GM18511 (cell line): ENCODE results near the gene DRC7.
"Not testable (repeated sequence)": the region's sequence is repeated elsewhere in the genome, so short reads cannot be mapped to it uniquely, and the experiment has no call there.

Experiments
- ATAC-seq: cut with Tn5 transposase; IDR thresholded peaks from one replicate; pipeline ENCODE4 v1.9.1; 2021; ENCODE audit warnings: mild to moderate bottlenecking, moderate library complexity; ENCODE audit not compliant: unreplicated experiment

DRC7 gene

DNA sequence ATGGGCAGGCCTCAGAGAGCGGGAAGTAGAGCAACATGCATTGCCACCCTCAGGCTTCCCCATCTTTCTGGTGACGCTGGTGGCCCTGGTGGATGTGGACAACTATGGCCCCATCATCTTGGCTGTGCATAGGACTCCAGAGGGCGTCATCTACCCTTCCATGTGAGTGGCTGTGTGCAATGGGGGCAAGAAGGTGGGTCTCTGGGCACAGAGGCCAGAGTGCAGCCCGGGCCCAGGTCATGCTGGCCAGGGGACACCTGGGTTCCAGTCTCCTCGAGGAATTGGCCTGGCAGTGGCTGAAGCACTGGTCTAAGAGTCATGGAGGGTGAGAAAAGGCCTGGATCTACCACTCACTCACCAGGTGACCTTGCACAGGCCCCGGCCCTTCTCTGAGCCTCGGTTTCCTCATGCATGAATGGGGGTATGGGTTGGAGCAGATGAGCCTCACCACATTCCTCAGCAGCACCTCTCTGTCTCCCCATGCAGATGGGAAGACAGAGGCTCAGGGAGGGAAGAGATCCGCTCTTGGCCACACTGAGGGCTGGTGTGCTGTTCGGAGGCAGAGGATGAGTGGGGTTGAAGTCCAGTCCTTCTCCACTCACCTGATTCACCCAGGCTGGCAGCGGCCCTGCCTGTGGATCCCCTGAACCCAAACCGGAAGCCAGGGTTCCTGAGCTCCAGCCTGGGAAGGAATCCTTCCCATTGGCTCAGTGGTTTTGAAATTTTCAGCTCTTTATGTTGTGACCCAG is 33.7 kb upstream of the DRC7 start:
- ATAC-seq: no peak

DNA sequence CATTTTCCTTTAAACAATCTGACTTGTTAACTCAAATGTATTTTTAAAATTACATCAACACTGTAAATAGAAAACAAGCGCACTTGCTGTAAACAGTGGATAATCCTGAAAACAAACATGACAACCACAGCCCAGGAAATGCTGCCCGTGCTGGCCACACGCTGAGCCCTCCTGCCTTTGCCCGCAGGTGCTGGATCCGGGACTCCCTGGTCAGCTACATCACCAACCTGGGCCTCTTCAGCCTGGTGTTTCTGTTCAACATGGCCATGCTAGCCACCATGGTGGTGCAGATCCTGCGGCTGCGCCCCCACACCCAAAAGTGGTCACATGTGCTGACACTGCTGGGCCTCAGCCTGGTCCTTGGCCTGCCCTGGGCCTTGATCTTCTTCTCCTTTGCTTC is 33.1 kb upstream of the DRC7 start:
- no peak for ATAC-seq

DNA sequence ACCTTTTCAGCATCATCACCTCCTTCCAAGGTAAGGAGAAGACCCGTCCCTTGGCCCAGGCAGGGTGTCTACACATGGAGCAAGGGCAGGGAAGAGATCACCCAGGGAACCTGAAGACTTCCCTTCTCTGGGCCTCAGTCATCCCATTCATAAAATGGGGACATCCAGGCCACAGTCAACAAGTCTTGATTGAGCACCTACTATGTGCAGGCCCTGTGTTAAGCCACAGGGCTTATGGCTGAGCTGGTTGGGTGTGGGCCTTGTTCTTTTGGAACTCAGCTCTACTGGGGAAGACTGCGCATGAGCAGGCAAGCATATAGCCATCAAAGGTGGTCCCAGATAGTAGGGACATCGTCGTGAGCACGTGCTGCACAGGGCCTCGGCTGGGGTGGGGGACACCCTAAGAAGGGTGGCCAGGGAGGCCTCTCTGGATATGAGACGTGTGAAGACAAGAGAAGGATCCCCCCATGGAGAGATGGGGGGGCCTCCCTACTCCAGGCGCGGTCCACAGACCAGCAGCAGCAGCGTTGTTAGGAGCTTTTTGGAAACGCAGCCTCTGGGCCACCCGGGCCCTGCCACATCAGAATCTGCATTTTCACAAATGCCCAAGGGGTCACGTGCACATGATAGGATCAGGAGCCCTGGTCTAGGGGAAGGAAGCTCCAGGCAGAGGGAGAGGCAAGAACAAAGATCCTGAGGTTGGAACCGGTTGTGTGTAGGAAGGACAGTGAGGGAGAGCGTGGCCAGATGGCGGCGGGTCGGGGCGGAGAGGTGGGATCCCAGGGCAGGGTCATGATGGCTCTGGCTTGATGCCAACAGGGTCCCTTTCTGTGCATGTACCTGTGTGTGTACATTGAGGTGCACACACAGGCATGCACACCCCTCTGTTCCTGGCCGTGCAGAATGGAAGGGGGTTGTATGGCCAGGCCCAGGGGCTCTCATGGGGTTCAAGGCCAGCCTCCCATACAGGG is 32.4 kb upstream of the DRC7 start:
- ATAC-seq: no peak

DNA sequence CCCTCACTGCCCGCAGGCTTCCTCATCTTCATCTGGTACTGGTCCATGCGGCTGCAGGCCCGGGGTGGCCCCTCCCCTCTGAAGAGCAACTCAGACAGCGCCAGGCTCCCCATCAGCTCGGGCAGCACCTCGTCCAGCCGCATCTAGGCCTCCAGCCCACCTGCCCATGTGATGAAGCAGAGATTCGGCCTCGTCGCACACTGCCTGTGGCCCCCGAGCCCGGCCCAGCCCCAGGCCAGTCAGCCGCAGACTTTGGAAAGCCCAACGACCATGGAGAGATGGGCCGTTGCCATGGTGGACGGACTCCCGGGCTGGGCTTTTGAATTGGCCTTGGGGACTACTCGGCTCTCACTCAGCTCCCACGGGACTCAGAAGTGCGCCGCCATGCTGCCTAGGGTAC is 31.2 kb upstream of the DRC7 start:
- ATAC-seq: no peak

DNA sequence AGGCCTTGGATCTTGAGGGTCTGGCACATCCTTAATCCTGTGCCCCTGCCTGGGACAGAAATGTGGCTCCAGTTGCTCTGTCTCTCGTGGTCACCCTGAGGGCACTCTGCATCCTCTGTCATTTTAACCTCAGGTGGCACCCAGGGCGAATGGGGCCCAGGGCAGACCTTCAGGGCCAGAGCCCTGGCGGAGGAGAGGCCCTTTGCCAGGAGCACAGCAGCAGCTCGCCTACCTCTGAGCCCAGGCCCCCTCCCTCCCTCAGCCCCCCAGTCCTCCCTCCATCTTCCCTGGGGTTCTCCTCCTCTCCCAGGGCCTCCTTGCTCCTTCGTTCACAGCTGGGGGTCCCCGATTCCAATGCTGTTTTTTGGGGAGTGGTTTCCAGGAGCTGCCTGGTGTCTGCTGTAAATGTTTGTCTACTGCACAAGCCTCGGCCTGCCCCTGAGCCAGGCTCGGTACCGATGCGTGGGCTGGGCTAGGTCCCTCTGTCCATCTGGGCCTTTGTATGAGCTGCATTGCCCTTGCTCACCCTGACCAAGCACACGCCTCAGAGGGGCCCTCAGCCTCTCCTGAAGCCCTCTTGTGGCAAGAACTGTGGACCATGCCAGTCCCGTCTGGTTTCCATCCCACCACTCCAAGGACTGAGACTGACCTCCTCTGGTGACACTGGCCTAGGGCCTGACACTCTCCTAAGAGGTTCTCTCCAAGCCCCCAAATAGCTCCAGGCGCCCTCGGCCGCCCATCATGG is 30.5 kb upstream of the DRC7 start:
- no peak for ATAC-seq

DNA sequence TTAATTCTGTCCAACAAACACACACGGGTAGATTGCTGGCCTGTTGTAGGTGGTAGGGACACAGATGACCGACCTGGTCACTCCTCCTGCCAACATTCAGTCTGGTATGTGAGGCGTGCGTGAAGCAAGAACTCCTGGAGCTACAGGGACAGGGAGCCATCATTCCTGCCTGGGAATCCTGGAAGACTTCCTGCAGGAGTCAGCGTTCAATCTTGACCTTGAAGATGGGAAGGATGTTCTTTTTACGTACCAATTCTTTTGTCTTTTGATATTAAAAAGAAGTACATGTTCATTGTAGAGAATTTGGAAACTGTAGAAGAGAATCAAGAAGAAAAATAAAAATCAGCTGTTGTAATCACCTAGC is 30.0 kb upstream of the DRC7 start:
- ATAC-seq: no peak

DNA sequence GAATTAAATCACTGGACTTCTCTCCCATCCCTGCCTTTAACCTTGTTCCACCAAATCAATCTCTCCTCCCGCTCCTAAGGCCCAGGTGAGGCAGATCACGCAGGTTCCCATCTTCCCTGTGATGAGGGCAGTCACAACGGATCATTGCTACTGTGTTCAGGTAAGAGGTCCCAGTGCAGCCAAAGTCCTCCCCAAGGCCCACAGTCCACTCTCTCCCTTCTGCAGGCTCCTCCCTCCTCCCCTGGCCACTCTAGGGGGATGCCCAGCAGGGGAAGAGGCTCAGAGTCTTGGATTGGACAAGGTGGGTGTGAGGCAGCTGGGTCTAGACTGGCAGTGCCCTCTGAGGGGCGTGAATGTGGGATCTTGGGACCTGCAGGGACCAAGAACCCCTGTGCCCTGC is 29.1 kb upstream of the DRC7 start:
- ATAC-seq: no peak

DNA sequence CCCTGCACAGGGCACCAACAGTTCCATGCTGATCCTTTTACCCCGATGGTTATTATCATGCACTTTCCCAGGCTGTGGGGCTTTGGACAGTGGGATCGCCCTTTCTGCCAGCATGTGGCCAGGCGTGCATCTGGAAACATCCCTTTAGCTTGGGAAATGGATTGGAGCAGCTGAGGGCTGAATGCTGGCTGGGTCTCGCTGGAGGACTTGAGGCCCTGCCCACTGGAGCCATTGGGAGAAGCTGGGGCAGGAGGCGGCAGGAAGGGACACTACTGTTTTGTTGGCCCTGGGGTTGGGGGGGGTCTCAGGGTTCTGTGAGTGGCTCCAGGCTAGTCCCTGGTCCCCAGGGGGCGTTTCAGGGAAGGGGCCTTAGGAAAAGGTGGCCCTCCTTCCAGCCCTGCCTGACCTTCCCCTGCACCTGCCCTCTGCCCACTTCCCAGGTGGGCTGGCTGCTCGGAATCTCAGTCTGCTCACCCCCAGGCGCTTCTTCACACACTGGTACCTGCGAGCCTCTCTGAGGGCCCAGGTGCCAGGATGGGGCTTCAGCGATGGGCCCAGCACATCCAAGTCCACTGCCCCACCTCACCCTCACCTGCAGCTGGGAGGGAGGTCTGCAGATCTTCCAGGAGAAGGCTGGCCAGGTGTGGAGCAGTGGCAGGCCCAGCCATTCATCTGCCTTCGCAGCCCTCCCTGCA is 28.1 kb upstream of the DRC7 start:
- no peak for ATAC-seq

DNA sequence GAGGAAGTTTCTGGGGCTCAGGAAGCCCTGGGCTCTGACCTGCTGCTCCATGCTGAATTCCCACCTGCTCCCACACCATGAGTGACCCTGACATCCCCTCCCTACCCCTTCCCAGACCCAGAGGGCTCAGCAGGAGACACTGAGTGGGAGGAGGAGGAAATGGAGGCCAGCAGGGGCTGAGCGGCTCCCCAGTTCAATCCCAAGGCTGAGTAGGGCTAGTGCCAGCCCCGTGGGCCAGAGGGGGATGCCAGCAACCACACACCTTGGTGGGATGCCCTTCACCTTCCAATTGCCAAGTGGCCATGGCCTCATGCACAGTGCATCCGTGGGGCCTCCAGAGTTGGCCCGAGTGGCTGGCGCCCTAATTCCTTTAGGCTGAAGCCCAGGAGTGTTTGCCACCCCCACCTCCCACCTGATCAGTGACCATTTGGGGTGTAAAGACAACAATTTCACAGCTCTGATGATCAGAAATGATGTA is 27.5 kb upstream of the DRC7 start:
- no peak for ATAC-seq

DNA sequence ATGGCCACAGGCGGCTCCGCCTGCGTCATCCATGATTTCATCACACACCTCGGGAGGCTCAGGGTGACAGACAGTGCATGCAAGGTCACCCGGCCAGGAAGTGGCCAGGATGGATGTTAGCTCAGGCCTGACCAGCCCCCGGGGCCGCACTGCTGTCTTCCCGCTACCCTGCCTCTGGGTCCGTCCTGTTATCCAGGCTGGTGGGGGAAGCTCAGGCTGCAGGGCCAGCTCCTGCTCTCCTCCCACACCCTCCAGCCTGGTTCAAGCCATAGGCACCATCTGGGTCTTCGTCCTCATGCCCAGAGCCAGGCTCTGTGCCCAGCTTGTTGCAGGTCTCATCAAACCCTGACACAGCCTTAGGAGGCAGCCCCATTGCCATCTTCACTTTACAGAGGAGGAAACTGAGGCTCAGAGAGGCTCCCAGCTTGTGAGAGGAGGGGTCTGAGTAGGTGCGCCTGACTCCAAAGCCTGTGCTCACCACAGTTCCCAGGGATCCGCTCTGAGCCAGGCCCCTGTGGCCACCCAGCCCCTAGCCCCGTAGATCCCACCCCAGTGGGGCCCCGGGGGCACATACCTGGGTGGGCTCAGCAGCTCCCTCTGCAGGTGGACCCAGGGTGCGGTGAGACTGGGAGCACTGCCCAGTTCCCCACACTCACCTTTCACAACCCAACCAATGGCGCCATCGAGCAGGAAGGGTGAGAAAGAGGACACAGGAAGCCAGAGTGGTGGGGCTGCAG is 26.9 kb upstream of the DRC7 start:
- ATAC-seq: no peak

DNA sequence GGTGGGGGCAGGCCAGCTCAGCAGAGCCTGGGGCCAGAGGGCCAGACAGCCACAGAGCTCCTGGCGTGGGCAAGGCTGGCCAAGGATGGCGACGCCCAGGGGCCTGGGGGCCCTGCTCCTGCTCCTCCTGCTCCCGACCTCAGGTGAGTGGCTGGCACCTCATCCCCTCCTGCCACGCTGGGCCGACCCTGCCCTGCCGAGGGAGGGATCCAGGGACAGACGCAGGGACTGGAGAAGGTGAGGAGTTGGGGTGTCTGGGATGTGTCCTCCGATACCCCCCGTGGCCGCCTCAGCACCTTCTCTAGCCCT is 26.4 kb upstream of the DRC7 start, which contains the start of gene ADGRG3:
Gene ADGRG3 (plus strand): TSS at position 44 of the 309 bp plus-strand sequence. CDS start 42 bp downstream, at position 86.
- no peak for ATAC-seq

DNA sequence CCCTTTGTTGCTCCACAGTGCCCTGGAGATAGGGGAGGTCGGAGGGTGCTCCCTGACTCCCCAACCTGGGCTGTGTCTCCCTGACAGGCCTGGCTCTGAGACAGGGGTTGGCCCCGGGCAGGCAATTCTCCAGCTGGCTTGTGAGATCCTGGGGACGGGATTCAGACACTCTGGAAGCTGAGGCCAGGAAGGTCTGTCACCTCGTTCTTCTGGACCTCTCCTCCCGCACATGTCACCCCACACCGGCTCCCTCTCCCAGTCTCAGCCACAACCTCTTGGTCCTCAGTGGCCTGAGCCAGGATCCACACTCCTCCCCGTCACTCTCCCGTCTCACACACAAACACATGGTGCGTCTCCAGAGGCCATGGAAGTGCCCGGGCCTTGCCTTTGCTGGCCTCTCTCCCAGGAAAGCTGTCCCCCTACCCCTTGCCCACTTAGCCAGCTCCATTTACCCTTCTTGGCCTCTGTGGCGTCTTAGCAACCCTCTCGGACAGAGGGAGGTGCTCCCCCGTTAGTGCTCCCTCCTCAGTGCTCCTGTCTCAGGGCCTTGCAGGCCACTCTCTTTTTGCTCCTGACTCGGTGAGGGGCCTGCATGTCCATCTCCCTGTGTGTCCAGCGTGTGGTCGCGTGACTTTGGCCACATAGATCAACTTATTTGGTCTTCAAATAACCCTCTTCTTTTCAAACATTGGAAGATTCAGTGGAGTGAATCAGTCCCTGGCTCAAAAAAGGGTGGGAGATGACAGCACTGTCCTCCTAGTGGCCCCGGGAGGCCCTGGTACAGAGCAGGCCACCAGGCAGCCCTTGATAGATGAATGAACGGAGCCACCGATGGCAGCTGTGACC is 25.8 kb upstream of the DRC7 start:
- no peak for ATAC-seq

DNA sequence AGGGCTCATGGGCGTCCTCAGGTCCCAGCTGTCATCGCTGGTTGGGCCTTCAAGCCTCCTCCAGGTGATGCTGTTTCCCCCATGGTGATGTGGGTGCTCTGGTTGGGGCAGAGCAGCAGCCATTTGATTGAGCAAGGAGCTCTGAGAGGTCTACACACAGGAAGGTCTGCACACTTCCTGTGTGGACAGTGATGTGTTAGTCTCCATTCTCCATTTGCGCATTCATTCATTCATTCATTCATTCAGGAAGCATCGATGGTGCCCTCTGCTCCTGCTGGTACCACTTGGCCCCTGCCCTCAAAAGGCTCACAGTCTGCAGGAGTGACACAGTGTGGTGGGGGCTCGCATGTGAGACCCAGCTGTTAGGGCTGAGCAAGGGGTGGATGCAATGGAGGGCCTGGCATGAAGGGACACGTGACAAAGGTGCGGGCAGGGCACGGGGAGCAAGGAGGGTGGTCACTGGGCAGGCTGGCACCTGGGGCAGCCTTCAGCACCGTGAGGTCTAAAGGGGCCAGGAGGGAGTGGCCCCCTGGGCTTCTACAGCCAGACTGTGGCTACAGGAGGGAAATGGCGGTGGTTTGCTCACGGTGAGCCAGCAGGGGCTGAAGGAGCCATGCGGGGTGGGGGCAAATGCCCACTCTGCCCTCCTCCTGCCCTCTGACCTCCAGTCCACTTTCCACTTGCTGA is 25.0 kb upstream of the DRC7 start:
- ATAC-seq: no peak

DNA sequence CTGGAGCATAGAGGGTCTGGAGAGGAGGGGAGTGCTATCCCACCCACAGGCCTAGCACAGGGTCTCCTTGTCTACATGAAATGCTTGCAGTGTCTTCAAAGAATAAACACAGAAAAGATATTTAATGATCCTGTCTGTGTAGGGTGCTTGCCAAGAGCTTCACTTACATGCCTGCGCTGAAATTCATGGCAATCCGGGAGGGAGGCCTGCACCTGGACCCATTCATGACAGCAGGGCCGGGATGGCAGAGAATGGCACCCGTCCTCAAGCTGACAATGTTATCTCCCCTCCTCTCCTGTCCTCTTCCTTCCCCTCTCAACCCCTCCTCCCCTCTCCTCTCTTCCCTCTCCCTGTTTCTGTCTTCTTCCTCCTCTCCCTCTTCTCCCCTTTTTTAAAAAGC is 24.4 kb upstream of the DRC7 start:
- ATAC-seq: no peak

DNA sequence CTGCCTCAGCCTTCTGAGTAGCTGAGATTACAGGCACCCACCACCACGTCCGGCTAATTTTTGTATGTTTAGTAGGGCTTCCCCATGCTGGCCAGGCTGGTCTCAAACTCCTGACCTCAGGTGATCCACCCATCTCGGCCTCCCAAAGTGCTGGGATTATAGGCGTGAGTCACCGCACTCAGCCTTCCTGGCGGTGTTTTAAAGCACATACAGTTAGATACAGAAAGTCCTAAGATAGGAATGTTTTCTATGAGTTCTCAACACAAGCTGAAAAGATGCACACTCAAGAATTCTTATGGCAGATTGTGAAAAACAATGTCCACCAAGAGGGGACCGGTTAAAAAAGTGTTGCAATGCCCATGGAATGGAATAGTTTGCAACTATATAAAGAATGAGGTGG is 23.2 kb upstream of the DRC7 start:
- not testable (repeated sequence) for ATAC-seq

DNA sequence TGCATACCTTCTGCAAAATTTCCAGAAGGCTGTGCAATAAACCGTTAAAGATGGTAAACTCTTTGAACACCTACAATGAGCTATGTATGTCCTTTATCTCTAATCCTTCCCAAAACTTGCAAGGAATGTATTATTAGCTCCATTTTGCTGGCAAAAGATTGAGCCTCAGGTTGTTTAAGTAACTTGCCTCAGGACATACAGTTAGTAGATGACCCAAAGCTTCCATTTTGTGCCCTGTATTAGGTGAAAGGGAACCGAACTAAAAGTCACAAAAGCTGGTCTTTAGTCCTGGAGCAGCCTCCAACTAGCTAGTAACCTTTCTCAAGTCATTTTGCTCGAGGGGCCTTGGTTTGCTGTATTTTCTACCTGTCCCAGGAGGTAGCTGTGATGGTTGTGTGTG is 22.2 kb upstream of the DRC7 start:
- ATAC-seq: no peak

DNA sequence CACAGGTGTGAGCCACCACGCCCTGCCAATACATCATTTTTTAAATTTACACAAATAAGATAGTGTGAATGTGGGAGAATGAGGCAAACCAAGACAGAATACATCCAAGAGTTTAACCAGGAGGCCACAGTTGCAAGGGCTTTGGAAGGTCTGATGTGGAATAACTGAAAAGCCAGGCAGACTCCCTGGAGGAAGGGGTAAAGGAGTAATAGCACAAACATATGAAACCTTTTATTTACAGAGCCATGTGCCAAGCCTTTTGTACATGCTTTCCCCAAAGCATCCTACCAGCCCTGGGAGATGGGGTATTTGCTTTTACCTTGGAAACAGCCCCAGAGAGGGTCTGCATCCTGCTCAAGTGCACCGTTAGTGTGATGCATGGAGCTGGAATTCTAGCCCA is 21.8 kb upstream of the DRC7 start:
- no peak for ATAC-seq

DNA sequence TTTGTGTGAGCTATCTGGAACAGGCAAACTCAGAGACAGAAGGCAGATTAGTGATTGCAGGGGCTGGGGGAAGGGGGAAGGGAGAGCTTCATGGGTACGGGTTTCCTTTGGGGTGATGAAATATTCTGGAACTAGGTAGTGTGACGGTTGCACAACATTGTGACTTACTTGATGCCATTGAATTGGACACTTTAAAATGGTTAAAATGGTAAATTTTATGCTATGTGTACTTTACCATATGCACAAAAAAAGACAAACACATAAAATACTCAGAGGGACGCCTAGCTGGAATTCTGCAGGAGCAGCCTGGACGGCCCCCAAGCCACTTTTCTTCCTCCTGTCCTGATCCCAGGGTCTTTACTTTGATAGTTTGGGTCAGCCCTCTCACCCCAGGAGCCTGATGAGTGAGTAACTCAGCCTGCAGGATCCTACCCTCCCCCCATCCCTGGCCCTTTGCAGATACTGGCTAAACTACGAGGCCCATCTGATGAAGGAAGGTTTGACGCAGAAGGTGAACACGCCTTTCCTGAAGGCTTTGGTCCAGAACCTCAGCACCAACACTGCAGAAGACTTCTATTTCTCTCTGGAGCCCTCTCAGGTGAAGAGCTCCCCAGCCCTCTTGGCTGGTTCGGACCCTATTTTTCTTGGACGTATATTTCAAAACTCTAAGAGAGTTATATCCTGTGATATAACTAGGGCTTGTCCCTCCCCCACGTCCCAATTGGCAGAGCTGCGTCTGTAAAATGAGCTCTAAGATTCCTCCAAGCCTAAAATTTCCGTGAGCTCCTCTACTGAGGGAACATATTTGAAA is 18.7 kb upstream of the DRC7 start:
- no peak for ATAC-seq
